Keratinocyte (primary cell): ENCODE results near the gene ZDHHC21. TPM values are rescaled to one million over a fixed set of nuclear protein-coding genes. Genes with fewer than 3 reads are reported as not detected.
"Not testable (repeated sequence)": the region's sequence is repeated elsewhere in the genome, so short reads cannot be mapped to it uniquely, and the experiment has no call there.

ENCODE experiments used
- DNase-seq: peaks from one replicate; pipeline ENCODE4 v3.0.0-alpha.2; 2011; ENCODE audit warnings: low read depth, missing footprints, low spot score
- FAIRE-seq: peaks from 2 replicates; lab custom pipeline; 2011; peaks lifted over from hg19 to GRCh38; lab: Jason Lieb, UNC
- H2AFZ ChIP-seq: 2 replicates; pipeline ENCODE4 v1.6.0; 2012; ENCODE audit warnings: low read length, control low read depth, inconsistent platforms; ENCODE audit not compliant: control insufficient read depth
- H3K27ac ChIP-seq: 2 replicates; pipeline ENCODE4 v1.5.1; 2011; ENCODE audit warnings: low read length; ENCODE audit not compliant: control insufficient read depth, insufficient read depth
- H3K27me3 ChIP-seq: 3 replicates; pipeline ENCODE4 v1.6.0; 2011; ENCODE audit warnings: low read length; ENCODE audit not compliant: control insufficient read depth, insufficient read depth; ENCODE audit errors: extremely low read depth
- H3K36me3 ChIP-seq, 2 experiments: 2 replicates in 1 of 2; 3 replicates in 1 of 2; pipeline ENCODE4 v1.5.1; 2011; ENCODE audit warnings: low read length in 2 of 2, mild to moderate bottlenecking in 1 of 2; ENCODE audit not compliant: control insufficient read depth in 2 of 2, insufficient read depth in 2 of 2; ENCODE audit errors: extremely low read depth in 1 of 2
- H3K4me1 ChIP-seq: 3 replicates; pipeline ENCODE4 v1.5.1; 2011; ENCODE audit warnings: low read length; ENCODE audit not compliant: control insufficient read depth, insufficient read depth; ENCODE audit errors: extremely low read depth
- H3K4me2 ChIP-seq: 3 replicates; pipeline ENCODE4 v1.6.0; 2011; ENCODE audit warnings: low read depth, low read length; ENCODE audit not compliant: control insufficient read depth, insufficient read depth; ENCODE audit errors: extremely low read depth
- H3K4me3 ChIP-seq, 3 experiments: fragments of 200-600 bp in 1 of 3; sonication (generic) in 1 of 3; 2 replicates in 2 of 3; 3 replicates in 1 of 3; pipeline ENCODE4 v1.5.1; 2011 to 2016; ENCODE audit warnings: low read length in 3 of 3, mild to moderate bottlenecking in 3 of 3, control low read depth in 2 of 3, inconsistent platforms in 1 of 3, low read depth in 1 of 3, mixed read lengths in 1 of 3, mixed run types in 1 of 3, moderate library complexity in 1 of 3; ENCODE audit not compliant: control insufficient read depth in 2 of 3, insufficient read depth in 2 of 3; ENCODE audit errors: extremely low read depth in 1 of 3
- H3K79me2 ChIP-seq: 2 replicates; pipeline ENCODE4 v1.6.0; 2012; ENCODE audit warnings: low read length; ENCODE audit not compliant: control insufficient read depth, insufficient read depth
- H3K9ac ChIP-seq: 3 replicates; pipeline ENCODE4 v1.6.0; 2011; ENCODE audit warnings: low read length; ENCODE audit not compliant: control insufficient read depth, insufficient read depth; ENCODE audit errors: extremely low read depth
- H3K9me1 ChIP-seq: 3 replicates; pipeline ENCODE4 v1.6.0; 2011; ENCODE audit warnings: low read length; ENCODE audit not compliant: control insufficient read depth, insufficient read depth; ENCODE audit errors: extremely low read depth
- H3K9me3 ChIP-seq: 2 replicates; pipeline ENCODE4 v1.5.1; 2012; ENCODE audit warnings: low read depth, low read length; ENCODE audit not compliant: control insufficient read depth
- H4K20me1 ChIP-seq: 3 replicates; pipeline ENCODE4 v1.6.0; 2011; ENCODE audit warnings: low read length; ENCODE audit not compliant: control insufficient read depth, insufficient read depth; ENCODE audit errors: extremely low read depth
- CTCF ChIP-seq, 3 experiments: IDR thresholded peaks in 1 of 3; conservative IDR thresholded peaks in 1 of 3; optimal IDR thresholded peaks in 1 of 3; 2 replicates in 2 of 3; 3 replicates in 1 of 3; pipeline versions ENCODE3 to v1.5.1; 2011; ENCODE audit warnings: low read length in 3 of 3, mild to moderate bottlenecking in 3 of 3, moderate library complexity in 2 of 3, control low read depth in 1 of 3, inconsistent platforms in 1 of 3; ENCODE audit not compliant: insufficient read depth in 2 of 3; ENCODE audit errors: extremely low read depth in 1 of 3
- EZH2 ChIP-seq: IDR thresholded peaks from one replicate; pipeline ENCODE4 v1.6.1; 2012; ENCODE audit warnings: inconsistent platforms, mild to moderate bottlenecking, low read length, moderate library complexity
- dilution Hi-C: fragments of 300-500 bp; cut with MboI; formaldehyde crosslinking; loops from one replicate; pipeline ENCODE4 v1.7.0; 2020; ENCODE audit warnings: low sequenced_read_pairs; ENCODE audit not compliant: extremely low pct_ligation_motif_present
- polyA plus RNA-seq, 5 experiments: library from polyadenylated mRNA; depleted of rRNA in 3 of 5; stranded (reverse) in 3 of 5; stranded (forward) in 1 of 5; unstranded in 1 of 5; fragments of >200 nt; gene quantifications; 1 replicate in 1 of 5; 2 replicates in 3 of 5; 3 replicates in 1 of 5; pipeline versions ENCODE4 v1.2.1 to v1.2.3, GENCODE V29; 2011 to 2012; ENCODE audit warnings: missing spikeins in 2 of 5, low read depth in 1 of 5, low replicate concordance in 1 of 5

The ZDHHC21 gene
- polyA plus RNA-seq, 1 donor (not counting 4 experiments of a cell fraction or from before 2014, with no cell fraction given) = 4.2 TPM

DNA sequence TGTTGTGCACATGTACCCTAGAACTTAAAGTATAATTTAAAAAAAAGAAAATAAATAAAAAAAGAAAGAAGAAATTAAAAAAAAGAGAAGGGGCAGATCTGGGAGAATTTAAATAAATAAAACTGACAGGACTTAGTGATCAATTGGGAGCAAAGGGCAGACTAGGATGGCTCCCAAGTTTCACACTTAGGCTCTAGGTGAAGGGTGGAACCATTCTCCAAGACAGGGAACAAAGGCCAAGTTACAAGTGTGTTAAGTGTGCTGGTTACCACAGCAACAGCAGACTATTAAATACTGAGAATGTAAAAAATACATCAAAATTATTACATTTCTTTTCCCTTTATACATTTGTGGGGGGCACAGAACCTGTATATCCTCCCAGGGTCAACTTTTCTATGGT is 7.1 kb downstream of the ZDHHC21 start:
- FAIRE-seq = no peak
- no peak for DNase-seq
- H3K4me1 ChIP-seq = no peaks in the 10 kb centered on the region
- no peaks in the 10 kb centered on the region for H3K79me2 ChIP-seq
- H3K27ac ChIP-seq = no peak overlapping the region
- H4K20me1 ChIP-seq = no peaks in the 10 kb centered on the region
- dilution Hi-C loops = no loop called here
- peaks cover 0 to 6% of the 10 kb centered on the region in 2 experiments for H3K36me3 ChIP-seq
- H3K27me3 ChIP-seq = no peaks in the 10 kb centered on the region
- H3K4me2 ChIP-seq = no peak overlapping the region
- no peak overlapping the region for H2AFZ ChIP-seq
- no peak for TF ChIP-seq CTCF (optimal IDR thresholded peaks at IDR 0.05 in 1 of 3, IDR thresholded peaks at IDR 0.05 in 1 of 3, conservative IDR thresholded peaks at IDR 0.05 in 1 of 3; ENCODE audit: extremely low read depth in 1 of 3, insufficient read depth in 2 of 3, low read length in 3 of 3)
- no peak for TF ChIP-seq EZH2
- H3K9me1 ChIP-seq = no peaks in the 10 kb centered on the region
- H3K9ac ChIP-seq = no peak overlapping the region
- H3K9me3 ChIP-seq = no peaks in the 10 kb centered on the region
- H3K4me3 ChIP-seq = no peak overlapping the region

DNA sequence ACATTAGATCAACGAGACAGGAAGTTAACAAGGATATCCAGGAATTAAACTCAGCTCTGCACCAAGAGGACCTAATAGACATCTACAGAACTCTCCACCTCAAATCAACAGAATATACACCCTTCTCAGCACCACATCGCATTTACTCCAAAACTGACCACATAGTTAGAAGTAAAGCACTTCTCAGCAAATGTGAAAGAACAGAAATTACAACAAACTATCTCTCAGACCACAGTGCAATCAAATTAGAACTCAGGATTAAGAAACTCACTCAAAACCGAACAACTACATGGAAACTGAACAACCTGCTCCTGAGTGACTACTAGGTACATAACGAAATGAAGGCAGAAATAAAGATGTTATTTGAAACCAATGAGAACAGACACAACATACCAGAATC is 10.6 kb downstream of the ZDHHC21 start:
- H3K4me3 ChIP-seq, H3K4me2 ChIP-seq, H3K9ac ChIP-seq, H3K4me1 ChIP-seq, H3K79me2 ChIP-seq, H3K27ac ChIP-seq, H3K36me3 ChIP-seq, H3K9me3 ChIP-seq, H3K9me1 ChIP-seq, FAIRE-seq, dilution Hi-C loops, DNase-seq, H4K20me1 ChIP-seq, H2AFZ ChIP-seq, H3K27me3 ChIP-seq: not testable (repeated sequence)

GRCh38 chr9:14678776-14679175 is 14.5 kb downstream of the ZDHHC21 start:
- Histone ChIP-seq H3K4me1 (no peaks in the 10 kb centered on the region), H3K27me3 (no peaks in the 10 kb centered on the region), H3K9me1 (no peaks in the 10 kb centered on the region), H3K4me3 (no peak overlapping the region), H3K9ac (no peak overlapping the region), H3K9me3 (no peaks in the 10 kb centered on the region), H3K27ac (no peak overlapping the region), H3K4me2 (no peak overlapping the region), H4K20me1 (no peaks in the 10 kb centered on the region), H3K36me3 (peaks cover 0 to 1% of the 10 kb centered on the region in 2 experiments), H3K79me2 (no peaks in the 10 kb centered on the region), H2AFZ (no peak overlapping the region)
- TF ChIP-seq EZH2 (no peak), CTCF (optimal IDR thresholded peaks at IDR 0.05 in 1 of 3, IDR thresholded peaks at IDR 0.05 in 1 of 3, conservative IDR thresholded peaks at IDR 0.05 in 1 of 3; ENCODE audit: extremely low read depth in 1 of 3, insufficient read depth in 2 of 3, low read length in 3 of 3) (no peak)
- dilution Hi-C loops = no loop called here
- FAIRE-seq (no peak), DNase-seq (no peak)
